ENCODE results near the gene SMYD3. TPM values are rescaled to one million over a fixed set of nuclear protein-coding genes. Genes with fewer than 3 reads are reported as not detected.

Gene SMYD3
- total RNA-seq, 2 donors from 2014 or later, result 16.2 to 16.4 TPM

GRCh38 chr1:246080031-246080430 lies 427.0 kb downstream of the SMYD3 start:
- no peak overlapping the region for H3K27ac ChIP-seq
- H3K4me1 ChIP-seq, result no peaks in the 10 kb centered on the region
- H3K9ac ChIP-seq (ENCODE audit: low read depth in 2 of 2, low read length in 2 of 2), result no peak overlapping the region
- H3K36me3 ChIP-seq, result no peaks in the 10 kb centered on the region
- no peaks in the 10 kb centered on the region for H3K9me3 ChIP-seq
- H3K4me3 ChIP-seq, result no peak overlapping the region
- intact Hi-C loops (cut with DNase I), result no loop called here
- no peak for DNase-seq
- TF ChIP-seq CTCF (IDR thresholded peaks at IDR 0.05), result no peak
- no peaks in the 10 kb centered on the region for H3K27me3 ChIP-seq

- no peak for DNase-seq
- Histone ChIP-seq H3K27ac (no peak overlapping the region), H3K4me1 (no peaks in the 10 kb centered on the region), H3K36me3 (no peaks in the 10 kb centered on the region), H3K9ac (ENCODE audit: low read depth in 2 of 2, low read length in 2 of 2) (no peak overlapping the region), H3K9me3 (no peaks in the 10 kb centered on the region), H3K4me3 (no peak overlapping the region), H3K27me3 (no peaks in the 10 kb centered on the region)
- TF ChIP-seq CTCF (IDR thresholded peaks at IDR 0.05), result no peak
- intact Hi-C loops (cut with DNase I), result no loop called here
These were observed 428.2 kb downstream of the SMYD3 start for GRCh38 chr1:246078888-246079252.

GRCh38 chr1:246078126-246078887 lies 428.8 kb downstream of the SMYD3 start:
- H3K9ac ChIP-seq (ENCODE audit: low read depth in 2 of 2, low read length in 2 of 2), result no peak overlapping the region
- no peak for TF ChIP-seq CTCF (IDR thresholded peaks at IDR 0.05)
- H3K36me3 ChIP-seq, result no peaks in the 10 kb centered on the region
- no peak overlapping the region for H3K4me3 ChIP-seq
- no peak overlapping the region for H3K27ac ChIP-seq
- H3K9me3 ChIP-seq, result no peaks in the 10 kb centered on the region
- no peaks in the 10 kb centered on the region for H3K4me1 ChIP-seq
- H3K27me3 ChIP-seq, result no peaks in the 10 kb centered on the region
- intact Hi-C loops (cut with DNase I), result no loop called here
- no peak for DNase-seq

GRCh38 chr1:246077476-246077875 lies 429.6 kb downstream of the SMYD3 start:
- Histone ChIP-seq H3K36me3 (no peaks in the 10 kb centered on the region), H3K27me3 (no peaks in the 10 kb centered on the region), H3K9ac (ENCODE audit: low read depth in 2 of 2, low read length in 2 of 2) (no peak overlapping the region), H3K4me3 (no peak overlapping the region), H3K4me1 (no peaks in the 10 kb centered on the region), H3K27ac (no peak overlapping the region), H3K9me3 (no peaks in the 10 kb centered on the region)
- no peak for DNase-seq
- intact Hi-C loops (cut with DNase I), result no loop called here
- no peak for TF ChIP-seq CTCF (IDR thresholded peaks at IDR 0.05)

- DNase-seq, result no peak
- no peak overlapping the region for H3K9ac ChIP-seq (ENCODE audit: low read depth in 2 of 2, low read length in 2 of 2)
- TF ChIP-seq CTCF (IDR thresholded peaks at IDR 0.05), result no peak
- intact Hi-C loops (cut with DNase I), result no loop called here
- H3K36me3 ChIP-seq, result no peaks in the 10 kb centered on the region
- no peak overlapping the region for H3K4me3 ChIP-seq
- no peak overlapping the region for H3K27ac ChIP-seq
- H3K9me3 ChIP-seq, result no peaks in the 10 kb centered on the region
- no peaks in the 10 kb centered on the region for H3K4me1 ChIP-seq
- H3K27me3 ChIP-seq, result no peaks in the 10 kb centered on the region
These were observed 432.7 kb downstream of the SMYD3 start for GRCh38 chr1:246074421-246074820.
